H1 (cell line): ENCODE results near the gene ELOVL1. TPM values are rescaled to one million over a fixed set of nuclear protein-coding genes. Genes with fewer than 3 reads are reported as not detected.
A peak's percentile ranks its signal among the peaks of the same experiment; 100 is the strongest.

Experiments used
- CTCF ChIA-PET: fragments of 300-600 bp; sonication (Branson Sonifier 250); formaldehyde crosslinking; loops from one replicate; lab custom pipeline; 2021; ENCODE audit not compliant: partially characterized antibody; lab: Charles Lee
- POLR2A ChIA-PET: fragments of 300-600 bp; sonication (Branson Sonifier 250); formaldehyde crosslinking; loops from one replicate; lab custom pipeline; 2021; ENCODE audit warnings: inconsistent platforms; ENCODE audit not compliant: partially characterized antibody; lab: Charles Lee
- DNase-seq, 2 experiments: peaks; one replicate each; pipeline versions ENCODE4 v3.0.0 to v3.0.0-alpha.2; 2010 to 2022; ENCODE audit warnings: low spot score in 2 of 2, low read depth in 1 of 2, mixed read lengths in 1 of 2
- FAIRE-seq: peaks from 2 replicates; lab custom pipeline; 2011; peaks lifted over from hg19 to GRCh38; lab: Jason Lieb, UNC
- H2AFZ ChIP-seq: 2 replicates; pipeline ENCODE4 v1.8.1; 2012; ENCODE audit warnings: low read length, inconsistent platforms
- H2AK5ac ChIP-seq: 2 replicates; pipeline ENCODE4 v1.6.1; 2013; ENCODE audit warnings: low read depth, low read length
- H2BK120ac ChIP-seq: replicated peaks from 2 replicates; pipeline ENCODE3; 2013; ENCODE audit warnings: low read depth, low read length, inconsistent platforms
- H2BK12ac ChIP-seq: 2 replicates; pipeline ENCODE4 v1.6.1; 2013; ENCODE audit warnings: low read depth, low read length
- H2BK15ac ChIP-seq: 2 replicates; pipeline ENCODE4 v1.6.1; 2013; ENCODE audit warnings: low read length
- H2BK20ac ChIP-seq: 2 replicates; pipeline ENCODE4 v1.6.1; 2013; ENCODE audit warnings: low read length
- H2BK5ac ChIP-seq: 2 replicates; pipeline ENCODE4 v1.6.1; 2013; ENCODE audit warnings: low read depth, low read length
- H3K14ac ChIP-seq: 2 replicates; pipeline ENCODE4 v1.6.1; 2013; ENCODE audit warnings: inconsistent platforms; ENCODE audit not compliant: insufficient read length
- H3K18ac ChIP-seq: 2 replicates; pipeline ENCODE4 v1.6.1; 2013; ENCODE audit warnings: low read length; ENCODE audit errors: extremely low read depth
- H3K23ac ChIP-seq: 2 replicates; pipeline ENCODE4 v1.6.1; 2013; ENCODE audit warnings: inconsistent platforms; ENCODE audit not compliant: insufficient read length
- H3K23me2 ChIP-seq: 2 replicates; pipeline ENCODE4 v1.6.1; 2013; ENCODE audit warnings: low read depth, low read length
- H3K27ac ChIP-seq: 2 replicates; pipeline ENCODE4 v1.6.1; 2011; ENCODE audit warnings: low read depth, low read length, inconsistent platforms
- H3K27me3 ChIP-seq, 4 experiments: replicated peaks in 1 of 4; 1 replicate in 1 of 4; 2 replicates in 3 of 4; pipeline versions ENCODE4 v1.6.1 to v1.8.1; 2011 to 2013; ENCODE audit warnings: low read length in 3 of 4, mild to moderate bottlenecking in 3 of 4, inconsistent platforms in 2 of 4, mixed read lengths in 2 of 4, moderate library complexity in 1 of 4; ENCODE audit not compliant: control insufficient read depth in 3 of 4, insufficient read depth in 3 of 4; ENCODE audit errors: extremely low read depth in 1 of 4
- H3K36me3 ChIP-seq, 4 experiments: 2 replicates each; pipeline versions ENCODE4 v1.6.1 to v1.8.1; 2011 to 2013; ENCODE audit warnings: mild to moderate bottlenecking in 4 of 4, low read length in 3 of 4, moderate library complexity in 2 of 4, control low read depth in 1 of 4, inconsistent platforms in 1 of 4; ENCODE audit not compliant: insufficient read depth in 4 of 4, control insufficient read depth in 2 of 4
- H3K4ac ChIP-seq: replicated peaks from 2 replicates; pipeline ENCODE3; 2013; ENCODE audit warnings: low read length, low read depth, mixed read lengths, inconsistent platforms; ENCODE audit not compliant: insufficient read length
- H3K4me1 ChIP-seq, 4 experiments: replicated peaks in 1 of 4; 1 replicate in 1 of 4; 2 replicates in 3 of 4; pipeline versions ENCODE4 v1.6.1 to v1.8.1; 2011 to 2013; ENCODE audit warnings: low read length in 3 of 4, inconsistent platforms in 2 of 4, mixed read lengths in 1 of 4; ENCODE audit not compliant: insufficient read depth in 4 of 4, control insufficient read depth in 3 of 4
- H3K4me2 ChIP-seq, 2 experiments: 2 replicates each; pipeline versions ENCODE4 v1.6.1 to v1.8.1; 2011 to 2013; ENCODE audit warnings: low read depth in 2 of 2, low read length in 2 of 2, control low read depth in 1 of 2, inconsistent platforms in 1 of 2, mild to moderate bottlenecking in 1 of 2; ENCODE audit not compliant: insufficient read depth in 1 of 2
- H3K4me3 ChIP-seq, 4 experiments: fragments of 200-600, 300-600 bp in 1 of 4; sonication (generic), shearing (Covaris generic), sonication (Bioruptor Twin) in 1 of 4; 2 replicates each; pipeline versions ENCODE4 v1.5.1 to v1.8.1; 2011 to 2016; ENCODE audit warnings: low read length in 4 of 4, low read depth in 3 of 4, control low read depth in 2 of 4, inconsistent platforms in 2 of 4, mild to moderate bottlenecking in 2 of 4, mixed read lengths in 1 of 4, moderate library complexity in 1 of 4; ENCODE audit not compliant: insufficient read depth in 2 of 4; ENCODE audit errors: extremely low read depth in 1 of 4
- H3K56ac ChIP-seq: replicated peaks from 2 replicates; pipeline ENCODE3; 2013; ENCODE audit warnings: low read depth, mild to moderate bottlenecking, mixed read lengths, low read length, inconsistent platforms; ENCODE audit not compliant: insufficient read length
- H3K79me1 ChIP-seq: 2 replicates; pipeline ENCODE4 v1.6.1; 2013; ENCODE audit warnings: low read depth, low read length, control low read depth
- H3K79me2 ChIP-seq, 2 experiments: 2 replicates each; pipeline versions ENCODE4 v1.6.1 to v1.8.1; 2012 to 2013; ENCODE audit warnings: low read length in 2 of 2, mild to moderate bottlenecking in 2 of 2, inconsistent platforms in 1 of 2; ENCODE audit not compliant: insufficient read depth in 2 of 2, control insufficient read depth in 1 of 2
- H3K9ac ChIP-seq, 4 experiments: replicated peaks in 1 of 4; 1 replicate in 1 of 4; 2 replicates in 3 of 4; pipeline versions ENCODE4 v1.6.1 to v1.8.1; 2011 to 2013; ENCODE audit warnings: low read depth in 3 of 4, low read length in 3 of 4, control low read depth in 2 of 4, mild to moderate bottlenecking in 2 of 4, moderate library complexity in 2 of 4, inconsistent platforms in 1 of 4; ENCODE audit errors: extremely low read depth in 1 of 4
- H3K9me3 ChIP-seq, 2 experiments: 2 replicates each; pipeline versions ENCODE4 v1.6.1 to v1.8.1; 2012 to 2013; ENCODE audit warnings: mild to moderate bottlenecking in 2 of 2, moderate library complexity in 2 of 2, control low read depth in 1 of 2, inconsistent platforms in 1 of 2, low read depth in 1 of 2, low read length in 1 of 2, mixed read lengths in 1 of 2; ENCODE audit not compliant: insufficient read depth in 2 of 2
- H4K20me1 ChIP-seq, 2 experiments: replicated peaks in 1 of 2; 2 replicates each; pipeline versions ENCODE3 to v1.8.1; 2011 to 2013; ENCODE audit warnings: inconsistent platforms in 2 of 2, low read length in 2 of 2, mild to moderate bottlenecking in 1 of 2; ENCODE audit not compliant: insufficient read depth in 2 of 2, control insufficient read depth in 1 of 2
- H4K5ac ChIP-seq: 2 replicates; pipeline ENCODE4 v1.6.1; 2013; ENCODE audit warnings: low read length, low read depth, mixed read lengths, inconsistent platforms; ENCODE audit not compliant: insufficient read length
- H4K8ac ChIP-seq: 2 replicates; pipeline ENCODE4 v1.8.0; 2013; ENCODE audit warnings: mild to moderate bottlenecking, moderate library complexity, low read length, inconsistent platforms; ENCODE audit not compliant: insufficient read depth; ENCODE audit errors: extremely low read depth
- H4K91ac ChIP-seq: replicated peaks from 2 replicates; pipeline ENCODE3; 2013; ENCODE audit warnings: low read length, mixed read lengths, inconsistent platforms; ENCODE audit not compliant: insufficient read length
- BACH1 ChIP-seq: IDR thresholded peaks from 2 replicates; pipeline ENCODE4 v1.6.1; 2012; ENCODE audit warnings: low read length, improper control_type of control experiment
- CBX5 ChIP-seq: fragments of 300-800, 300-1000 bp; sonication (generic); IDR thresholded peaks from 2 replicates; pipeline ENCODE4 v1.7.1; 2016; ENCODE audit warnings: antibody characterized with exemption, low read length, low read depth
- CREB1 ChIP-seq: IDR thresholded peaks from 2 replicates; pipeline ENCODE4 v1.6.1; 2012; ENCODE audit warnings: inconsistent platforms
- EP300 ChIP-seq, 2 experiments: IDR thresholded peaks; 1 replicate in 1 of 2; 2 replicates in 1 of 2; pipeline ENCODE4 v1.6.1; 2011 to 2012; ENCODE audit warnings: low read depth in 2 of 2, low read length in 2 of 2, mild to moderate bottlenecking in 2 of 2, borderline replicate concordance in 1 of 2, inconsistent platforms in 1 of 2, moderate library complexity in 1 of 2
- EZH2 ChIP-seq: fragments of 200-600 bp; sonication (generic); IDR thresholded peaks from 2 replicates; pipeline ENCODE4 v1.7.1; 2012; ENCODE audit warnings: low read depth, mild to moderate bottlenecking, moderate library complexity, low read length, inconsistent platforms; ENCODE audit not compliant: severe bottlenecking
- FOSL1 ChIP-seq: IDR thresholded peaks from 2 replicates; pipeline ENCODE4 v1.6.1; 2011; ENCODE audit warnings: mild to moderate bottlenecking, low read depth, low read length, moderate library complexity; ENCODE audit not compliant: insufficient read depth
- NRF1 ChIP-seq: IDR thresholded peaks from 2 replicates; pipeline ENCODE4 v1.6.1; 2011; ENCODE audit warnings: mild to moderate bottlenecking, low read depth, low read length, improper control_type of control experiment
- RBBP5 ChIP-seq: IDR thresholded peaks from 2 replicates; pipeline ENCODE4 v1.7.1; 2012; ENCODE audit warnings: low read depth, mild to moderate bottlenecking, inconsistent platforms, low read length, moderate library complexity, borderline replicate concordance
- SIN3A ChIP-seq, 2 experiments: IDR thresholded peaks in 1 of 2; conservative IDR thresholded peaks in 1 of 2; 2 replicates each; pipeline ENCODE4 v1.6.1; 2011 to 2012; ENCODE audit warnings: low read length in 2 of 2, improper control_type of control experiment in 1 of 2, low read depth in 1 of 2, mild to moderate bottlenecking in 1 of 2
- SUZ12 ChIP-seq: fragments of 200-600 bp; sonication (generic); IDR thresholded peaks from 2 replicates; pipeline ENCODE4 v1.6.1; 2012; ENCODE audit warnings: mild to moderate bottlenecking, inconsistent platforms, low read length, moderate library complexity, mixed read lengths
- TCF12 ChIP-seq: IDR thresholded peaks from 2 replicates; pipeline ENCODE4 v1.6.1; 2011; ENCODE audit warnings: low read depth, mild to moderate bottlenecking, low read length
- USF2 ChIP-seq: IDR thresholded peaks from 2 replicates; pipeline ENCODE4 v1.6.1; 2011; ENCODE audit warnings: low read length, improper control_type of control experiment
- WGBS, 2 experiments: shearing (Covaris generic) in 1 of 2; methylation state at CpG; one replicate each; pipeline versions ENCODE4 v1.1.6 to v1.1.7; 2013 to 2015; ENCODE audit warnings: low lambda C conversion rate in 2 of 2, mixed read lengths in 2 of 2, inconsistent platforms in 1 of 2, low coverage in 1 of 2, missing lambda C conversion rate in 1 of 2; ENCODE audit not compliant: insufficient replicate concordance in 2 of 2, insufficient coverage in 1 of 2, insufficient read length in 1 of 2; ENCODE audit errors: extremely low coverage in 1 of 2, missing lambda C conversion rate in 1 of 2; 5-methylcytosine and 5-hydroxymethylcytosine counted together
- polyA plus RNA-seq, 7 experiments: library from polyadenylated mRNA; depleted of rRNA in 3 of 7; stranded (reverse) in 5 of 7; unstranded in 2 of 7; fragments of >200 nt in 5 of 7; fragments of 200-250 nt in 2 of 7; gene quantifications; 1 replicate in 5 of 7; 2 replicates in 1 of 7; 4 replicates in 1 of 7; pipeline versions ENCODE4 v1.2.1 to v1.2.3, GENCODE V29; 2011 to 2013; ENCODE audit warnings: missing spikeins in 2 of 7, mixed read lengths in 2 of 7
- total RNA-seq: library from RNA; stranded (reverse); fragmentation: NEBNext Ultra II Directional; extraction: Animal tissue kit (Norgen Biotek cat#: 25700); gene quantifications from 2 replicates; pipeline ENCODE4 v1.2.1, GENCODE V29; 2021

The ELOVL1 gene
- total and polyA plus RNA-seq, 2 of the 8 experiments (the other 6 are each of a cell fraction or from before 2014, with no cell fraction given): 28.5 to 68.1 TPM

DNA sequence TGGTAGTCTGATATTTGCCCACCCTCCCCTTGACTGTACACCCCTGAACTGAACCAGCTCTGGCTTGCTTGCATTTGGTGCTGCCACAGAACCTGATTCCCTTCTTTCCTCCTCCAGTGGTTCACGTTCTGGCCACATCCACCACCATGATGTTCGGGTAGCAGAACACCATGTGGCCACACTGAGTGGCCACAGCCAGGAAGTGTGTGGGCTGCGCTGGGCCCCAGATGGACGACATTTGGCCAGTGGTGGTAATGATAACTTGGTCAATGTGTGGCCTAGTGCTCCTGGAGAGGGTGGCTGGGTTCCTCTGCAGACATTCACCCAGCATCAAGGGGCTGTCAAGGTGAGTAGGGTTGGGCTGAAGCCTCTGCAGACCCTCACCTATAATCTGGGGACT is 7.2 kb downstream of the ELOVL1 start:
- CTCF ChIA-PET: interaction anchor here (0.7 to 1.8 kb wide), 7 partner anchors 10 to 124 kb away, joined by 3 to 7 read pairs (median 3); no protein-coding TSS in a partner anchor
- Histone ChIP-seq H3K4me3 (peak overlapping the region in 1 of 4 experiments; percentile 76; a peak in 2 of 8 replicates), H3K56ac (no peak overlapping the region), H3K14ac (no peak overlapping the region), H3K9ac (peak overlapping the region in 1 of 4 experiments; percentile 19; a peak in 1 of 7 replicates), H3K36me3 (peaks cover 21 to 58% (median 35%) of the 10 kb centered on the region in 4 experiments), H2BK5ac (no peak overlapping the region), H2BK20ac (no peak overlapping the region), H2AK5ac (no peak overlapping the region), H3K79me2 (peaks cover 10 to 27% of the 10 kb centered on the region in 2 experiments), H3K4me2 (peak overlapping the region; percentile 72 to 77; a peak in 3 of 4 replicates), H3K4ac (no peak overlapping the region), H3K27me3 (no peaks in the 10 kb centered on the region), H2BK15ac (no peak overlapping the region), H2AFZ (no peak overlapping the region), H4K8ac (no peak overlapping the region), H4K5ac (no peak overlapping the region), H3K27ac (peak overlapping the region; percentile 12; the same call in 1 of the 2 replicates), H2BK12ac (no peak overlapping the region), H3K9me3 (no peaks in the 10 kb centered on the region), H3K18ac (no peak overlapping the region), H3K23me2 (peaks cover 7% of the 10 kb centered on the region), H2BK120ac (no peak overlapping the region), H3K23ac (no peak overlapping the region), H3K4me1 (peaks cover 7 to 14% (median 8%) of the 10 kb centered on the region in 4 experiments), H4K20me1 (peaks cover 10 to 13% of the 10 kb centered on the region in 2 experiments), H3K79me1 (peaks cover 14% of the 10 kb centered on the region), H4K91ac (no peak overlapping the region)
- no peak for FAIRE-seq
- DNase-seq: no peak
- 97% methylated on average over 4 of the region's 4 CpGs; no CpG with 5 or more reads in 1 of the 2 experiments for WGBS, 2 experiments
- POLR2A ChIA-PET: interaction anchor here (0.8 to 1.2 kb wide), 4 partner anchors 9 to 18 kb away, joined by 3 to 4 read pairs (median 4); no protein-coding TSS in a partner anchor
- no peak for TF ChIP-seq SIN3A (conservative IDR thresholded peaks at IDR 0.05 in 1 of 2, IDR thresholded peaks at IDR 0.05 in 1 of 2; ENCODE audit: low read depth in 1 of 2, low read length in 2 of 2)
- no peak for TF ChIP-seq CBX5
- TF ChIP-seq NRF1: no peak
- TF ChIP-seq BACH1: no peak
- TF ChIP-seq CREB1: no peak
- TF ChIP-seq EP300 (IDR thresholded peaks at IDR 0.05; ENCODE audit: borderline replicate concordance in 1 of 2, low read depth in 2 of 2, low read length in 2 of 2): no peak
- no peak for TF ChIP-seq USF2
- TF ChIP-seq TCF12: no peak
- TF ChIP-seq SUZ12: no peak
- TF ChIP-seq EZH2: no peak
- TF ChIP-seq FOSL1: no peak
- TF ChIP-seq RBBP5: no peak
